ENCODE measurements around the gene CAMSAP1.

Gene CAMSAP1

DNA sequence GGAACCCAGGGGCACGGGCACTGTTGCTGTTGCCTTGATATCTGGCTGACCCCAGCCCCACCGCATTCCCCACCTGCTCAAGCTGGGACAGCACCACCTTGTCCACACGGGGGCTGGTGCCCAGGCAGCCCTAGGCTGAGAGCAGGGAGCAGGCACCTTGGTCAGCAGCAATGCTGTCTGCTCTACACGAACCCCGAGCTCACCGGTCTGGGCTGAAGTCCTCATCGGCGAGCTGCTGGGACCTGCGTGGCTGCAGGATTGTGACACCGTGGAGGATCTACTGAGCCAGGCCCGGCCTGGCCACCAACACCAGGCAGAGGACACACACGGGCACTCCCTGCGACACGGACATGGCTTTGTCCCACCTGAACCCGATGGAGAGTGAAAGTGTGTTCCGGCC is 127.3 kb downstream of the CAMSAP1 start:
- Histone ChIP-seq H3K79me2 (ENCODE audit: low read length) (no peaks in the 10 kb centered on the region), H3K9ac (ENCODE audit: low read length) (no peak overlapping the region), H3K27ac (ENCODE audit: low read length) (no peak overlapping the region), H2AFZ (ENCODE audit: low read depth, low read length) (no peak overlapping the region), H3K4me3 (ENCODE audit: low read length) (no peak overlapping the region), H3K9me3 (ENCODE audit: insufficient read depth, low read length) (no peaks in the 10 kb centered on the region), H3K27me3 (ENCODE audit: low read depth, low read length) (no peaks in the 10 kb centered on the region), H4K20me1 (ENCODE audit: insufficient read depth, low read length) (no peaks in the 10 kb centered on the region), H3K4me2 (ENCODE audit: low read length) (no peak overlapping the region), H3K36me3 (replicated peaks; ENCODE audit: low read depth, low read length) (no peaks in the 10 kb centered on the region), H3K4me1 (ENCODE audit: low read length) (no peaks in the 10 kb centered on the region)
- TF ChIP-seq CTCF (IDR thresholded peaks at IDR 0.05; ENCODE audit: low read depth, low read length) (no peak), EZH2phosphoT487 (IDR thresholded peaks at IDR 0.05; ENCODE audit: low read depth) (no peak)

GRCh38 chr9:135779571-135779970 is 127.8 kb downstream of the CAMSAP1 start:
- Histone ChIP-seq H4K20me1 (ENCODE audit: insufficient read depth, low read length) (no peaks in the 10 kb centered on the region), H3K4me2 (ENCODE audit: low read length) (no peak overlapping the region), H3K9me3 (ENCODE audit: insufficient read depth, low read length) (no peaks in the 10 kb centered on the region), H3K4me1 (ENCODE audit: low read length) (no peaks in the 10 kb centered on the region), H3K9ac (ENCODE audit: low read length) (no peak overlapping the region), H3K27ac (ENCODE audit: low read length) (no peak overlapping the region), H3K36me3 (replicated peaks; ENCODE audit: low read depth, low read length) (no peaks in the 10 kb centered on the region), H3K79me2 (ENCODE audit: low read length) (no peaks in the 10 kb centered on the region), H3K27me3 (ENCODE audit: low read depth, low read length) (no peaks in the 10 kb centered on the region), H3K4me3 (ENCODE audit: low read length) (no peak overlapping the region), H2AFZ (ENCODE audit: low read depth, low read length) (no peak overlapping the region)
- TF ChIP-seq EZH2phosphoT487 (IDR thresholded peaks at IDR 0.05; ENCODE audit: low read depth) (no peak), CTCF (IDR thresholded peaks at IDR 0.05; ENCODE audit: low read depth, low read length) (no peak)

GRCh38 chr9:135778421-135778820 is 128.9 kb downstream of the CAMSAP1 start:
- Histone ChIP-seq H3K9me3 (ENCODE audit: insufficient read depth, low read length) (no peaks in the 10 kb centered on the region), H3K27ac (ENCODE audit: low read length) (no peak overlapping the region), H3K4me3 (ENCODE audit: low read length) (no peak overlapping the region), H3K79me2 (ENCODE audit: low read length) (no peaks in the 10 kb centered on the region), H3K4me2 (ENCODE audit: low read length) (no peak overlapping the region), H3K9ac (ENCODE audit: low read length) (no peak overlapping the region), H3K27me3 (ENCODE audit: low read depth, low read length) (no peaks in the 10 kb centered on the region), H4K20me1 (ENCODE audit: insufficient read depth, low read length) (no peaks in the 10 kb centered on the region), H2AFZ (ENCODE audit: low read depth, low read length) (no peak overlapping the region), H3K36me3 (replicated peaks; ENCODE audit: low read depth, low read length) (no peaks in the 10 kb centered on the region), H3K4me1 (ENCODE audit: low read length) (no peaks in the 10 kb centered on the region)
- TF ChIP-seq CTCF (IDR thresholded peaks at IDR 0.05; ENCODE audit: low read depth, low read length): no peak
- TF ChIP-seq EZH2phosphoT487 (IDR thresholded peaks at IDR 0.05; ENCODE audit: low read depth): no peak

DNA sequence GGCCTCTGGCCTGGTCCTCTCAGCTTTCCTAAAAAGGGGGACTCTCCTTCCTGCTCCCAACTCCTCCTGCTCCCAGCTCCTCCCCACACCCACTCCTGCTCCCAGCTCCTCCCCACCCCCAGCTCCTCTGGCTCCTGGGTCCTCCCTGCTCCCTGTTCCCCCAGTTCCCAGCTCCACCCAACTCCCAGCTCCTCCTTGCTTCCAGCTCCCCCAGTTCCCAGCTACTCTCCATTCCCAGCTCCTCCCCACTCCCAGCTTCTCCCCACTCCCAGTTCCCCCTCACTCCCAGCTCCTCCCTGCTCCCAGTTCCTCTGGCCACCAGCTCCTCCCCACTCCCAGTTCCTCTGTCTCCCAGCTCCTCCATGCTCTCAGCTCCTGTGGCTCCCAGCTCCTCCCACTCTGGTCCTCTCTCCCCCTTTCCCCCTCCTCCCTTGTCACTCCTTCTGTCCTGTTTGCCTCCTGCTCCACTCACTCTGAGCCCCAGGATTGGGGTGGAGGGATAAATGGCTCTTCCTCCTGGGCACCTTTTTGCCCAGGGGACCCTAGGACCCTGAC is 129.6 kb downstream of the CAMSAP1 start:
- no peaks in the 10 kb centered on the region for H4K20me1 ChIP-seq (ENCODE audit: insufficient read depth, low read length)
- no peak overlapping the region for H3K9ac ChIP-seq (ENCODE audit: low read length)
- H3K4me2 ChIP-seq (ENCODE audit: low read length): no peak overlapping the region
- TF ChIP-seq EZH2phosphoT487 (IDR thresholded peaks at IDR 0.05; ENCODE audit: low read depth): no peak
- no peak for TF ChIP-seq CTCF (IDR thresholded peaks at IDR 0.05; ENCODE audit: low read depth, low read length)
- H3K4me3 ChIP-seq (ENCODE audit: low read length): no peak overlapping the region
- no peaks in the 10 kb centered on the region for H3K4me1 ChIP-seq (ENCODE audit: low read length)
- H3K79me2 ChIP-seq (ENCODE audit: low read length): no peaks in the 10 kb centered on the region
- H3K27me3 ChIP-seq (ENCODE audit: low read depth, low read length): no peaks in the 10 kb centered on the region
- H3K27ac ChIP-seq (ENCODE audit: low read length): no peak overlapping the region
- H3K9me3 ChIP-seq (ENCODE audit: insufficient read depth, low read length): no peaks in the 10 kb centered on the region
- H3K36me3 ChIP-seq (replicated peaks; ENCODE audit: low read depth, low read length): no peaks in the 10 kb centered on the region
- no peak overlapping the region for H2AFZ ChIP-seq (ENCODE audit: low read depth, low read length)

All from OCI-LY3 (cell line).